Stomach smooth muscle (tissue), 2 donors: ENCODE data around the gene TANK.

Experiments
- H3K27ac ChIP-seq: one replicate; pipeline ENCODE4 v1.7.0; 2013; ENCODE audit warnings: mild to moderate bottlenecking, low read length, inconsistent platforms
- H3K27me3 ChIP-seq, 2 donors: one replicate each; pipeline ENCODE4 v1.7.0; 2013; ENCODE audit warnings: low read length in 2 of 2; ENCODE audit not compliant: insufficient read depth in 2 of 2, control insufficient read depth in 1 of 2
- H3K36me3 ChIP-seq, 2 donors: one replicate each; pipeline ENCODE4 v1.7.0; 2013; ENCODE audit warnings: low read length in 2 of 2; ENCODE audit not compliant: control insufficient read depth in 2 of 2, insufficient read depth in 2 of 2
- H3K4me1 ChIP-seq: one replicate; pipeline ENCODE4 v1.7.0; 2013; ENCODE audit warnings: low read length; ENCODE audit not compliant: control insufficient read depth, insufficient read depth
- H3K4me3 ChIP-seq, 2 donors: one replicate each; pipeline ENCODE4 v1.7.0; 2013; ENCODE audit warnings: low read length in 2 of 2
- H3K9ac ChIP-seq, 2 donors: one replicate each; pipeline ENCODE4 v1.7.0; 2013; ENCODE audit warnings: low read length in 2 of 2, mild to moderate bottlenecking in 1 of 2
- H3K9me3 ChIP-seq, 2 donors: one replicate each; pipeline ENCODE4 v1.7.0; 2013; ENCODE audit warnings: low read length in 2 of 2; ENCODE audit not compliant: control insufficient read depth in 2 of 2
- donor health status: healthy.
- donor health status: Pancreatic carcinoma.

Gene TANK

DNA sequence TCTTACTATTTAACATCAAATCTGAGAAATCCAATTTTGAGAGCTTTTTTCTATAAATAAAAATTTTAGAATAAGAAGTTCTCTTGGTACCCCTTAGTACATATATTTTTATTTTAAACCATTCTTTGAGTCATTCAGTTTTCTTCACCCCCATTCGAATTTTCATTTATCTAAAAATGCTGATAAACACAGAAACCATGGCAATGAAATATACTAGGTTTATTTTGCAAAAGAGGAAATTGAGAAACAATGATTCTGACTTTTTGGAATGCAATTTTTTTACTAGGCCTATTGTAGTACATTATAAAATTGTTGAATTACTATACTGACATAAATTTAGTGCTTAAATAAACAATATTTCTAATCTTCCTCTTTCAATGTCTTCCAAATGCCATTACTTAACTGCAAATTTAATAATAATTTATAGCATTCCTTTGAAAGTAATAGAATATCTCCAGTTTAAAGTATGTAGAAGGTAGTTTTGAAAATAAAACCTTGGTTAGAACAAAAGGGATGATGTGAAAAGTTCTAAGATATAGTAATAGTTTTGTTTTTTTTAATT is 46.3 kb downstream of the TANK start:
- no peak overlapping the region for H3K4me3 ChIP-seq
- H3K27ac ChIP-seq, result no peak overlapping the region
- H3K27me3 ChIP-seq, result no peaks in the 10 kb centered on the region
- no peaks in the 10 kb centered on the region for H3K4me1 ChIP-seq
- no peaks in the 10 kb centered on the region for H3K9me3 ChIP-seq
- peaks cover 3 to 8% of the 10 kb centered on the region in 2 donors for H3K36me3 ChIP-seq
- no peak overlapping the region for H3K9ac ChIP-seq

DNA sequence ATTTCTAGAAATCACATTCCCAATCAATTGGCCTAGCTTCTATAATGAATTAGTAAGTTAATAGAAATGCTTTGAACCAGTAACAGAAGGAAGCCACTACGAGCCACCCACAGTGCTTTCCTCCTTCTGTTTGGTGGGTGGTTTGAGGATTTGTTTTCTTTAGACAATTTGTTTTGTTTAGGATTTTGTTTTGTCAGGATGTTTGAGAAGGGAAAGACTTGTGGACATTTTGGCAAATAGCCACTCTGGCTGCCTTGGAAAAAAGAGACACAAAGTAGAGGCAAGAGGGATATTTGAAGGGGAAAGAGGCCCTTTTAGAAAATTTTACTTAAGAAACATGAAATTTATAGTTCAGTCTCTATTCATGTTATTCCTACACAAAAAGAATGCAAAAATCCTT is 47.7 kb downstream of the TANK start:
- Histone ChIP-seq H3K27ac (no peak overlapping the region), H3K36me3 (peaks cover 3 to 8% of the 10 kb centered on the region in 2 donors), H3K9ac (no peak overlapping the region), H3K27me3 (no peaks in the 10 kb centered on the region), H3K4me1 (no peaks in the 10 kb centered on the region), H3K4me3 (no peak overlapping the region), H3K9me3 (no peaks in the 10 kb centered on the region)

DNA sequence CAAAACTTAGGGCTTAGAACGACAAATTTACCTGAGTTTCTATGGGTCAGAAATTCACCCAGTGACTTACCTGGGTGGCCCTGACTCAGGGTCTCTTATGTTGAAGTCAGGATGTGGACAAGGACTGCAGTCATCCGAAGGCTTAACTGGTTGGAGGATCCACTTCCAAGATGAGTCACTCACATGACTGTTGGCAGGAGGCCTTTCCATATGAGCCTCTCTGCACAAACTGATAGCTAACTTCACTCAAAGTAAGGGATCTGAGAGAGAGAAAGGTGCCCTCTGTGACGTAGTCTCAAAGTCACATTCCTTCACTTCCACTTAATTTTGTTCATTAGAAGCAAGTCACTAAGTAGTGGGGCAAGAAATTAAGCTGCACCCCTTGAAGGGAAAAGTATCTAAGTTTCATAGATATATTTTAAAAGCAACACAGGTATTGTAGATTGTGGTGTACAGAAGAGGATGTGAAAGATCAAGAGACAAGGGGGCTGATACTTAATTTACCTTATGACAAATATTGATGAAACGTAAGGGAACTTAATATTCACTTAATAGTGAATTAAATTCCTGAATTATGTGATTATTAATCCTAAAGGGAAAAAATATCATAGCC is 48.4 kb downstream of the TANK start:
- H3K9ac ChIP-seq, result no peak overlapping the region
- no peak overlapping the region for H3K4me3 ChIP-seq
- H3K27me3 ChIP-seq, result no peaks in the 10 kb centered on the region
- H3K4me1 ChIP-seq, result no peaks in the 10 kb centered on the region
- H3K36me3 ChIP-seq, result peaks cover 3 to 8% of the 10 kb centered on the region in 2 donors
- H3K9me3 ChIP-seq, result no peaks in the 10 kb centered on the region
- no peak overlapping the region for H3K27ac ChIP-seq

DNA sequence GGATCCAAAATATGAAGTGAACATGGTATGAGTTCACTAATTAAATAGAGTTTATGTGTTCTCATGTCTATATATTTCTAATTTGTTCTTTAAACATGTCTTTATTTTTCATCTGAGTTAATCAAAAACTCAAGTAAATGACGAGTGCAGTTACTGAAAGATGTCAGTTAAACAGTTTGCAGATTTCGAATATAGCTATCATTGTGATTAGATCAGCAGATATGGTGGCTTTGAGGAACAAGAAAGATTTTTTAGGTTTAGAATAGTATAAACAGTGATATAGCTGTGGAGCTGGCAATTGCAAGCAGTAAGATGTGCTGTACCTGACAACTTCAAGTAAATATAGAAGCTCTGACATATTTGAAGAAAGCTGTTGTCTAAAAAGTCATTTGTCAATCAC is 49.7 kb downstream of the TANK start:
- H3K36me3 ChIP-seq, result no peaks in the 10 kb centered on the region
- no peak overlapping the region for H3K9ac ChIP-seq
- no peak overlapping the region for H3K4me3 ChIP-seq
- H3K27ac ChIP-seq, result no peak overlapping the region
- H3K4me1 ChIP-seq, result no peaks in the 10 kb centered on the region
- H3K9me3 ChIP-seq, result no peaks in the 10 kb centered on the region
- H3K27me3 ChIP-seq, result no peaks in the 10 kb centered on the region

DNA sequence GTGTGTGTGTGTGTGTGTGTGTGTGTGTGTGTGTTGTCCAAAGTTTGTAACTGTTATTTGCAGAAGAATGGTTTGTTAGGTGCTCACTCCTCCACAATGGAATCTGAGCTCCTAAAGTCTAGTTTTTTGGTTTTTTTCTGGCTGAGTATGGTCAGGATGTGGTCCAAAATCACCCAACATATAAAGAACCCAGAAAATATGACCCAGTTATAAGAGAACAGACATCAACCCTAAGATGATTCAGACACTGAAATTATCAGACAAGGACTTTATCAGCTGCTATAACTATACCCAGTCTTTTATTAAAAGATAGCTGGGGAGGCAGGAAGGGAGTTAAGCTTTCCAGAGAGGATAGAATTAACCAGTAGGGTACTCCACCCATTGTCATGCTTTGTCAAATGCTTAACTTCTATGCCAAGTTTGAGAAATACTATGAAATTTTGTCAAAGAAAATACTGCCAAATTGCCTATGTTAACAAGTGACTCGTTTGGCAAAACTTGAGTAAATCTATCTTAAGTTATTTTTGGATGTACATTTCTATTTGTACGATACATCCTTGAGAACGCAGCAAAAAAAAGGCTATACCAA is 57.5 kb downstream of the TANK start:
- no peak overlapping the region for H3K27ac ChIP-seq

DNA sequence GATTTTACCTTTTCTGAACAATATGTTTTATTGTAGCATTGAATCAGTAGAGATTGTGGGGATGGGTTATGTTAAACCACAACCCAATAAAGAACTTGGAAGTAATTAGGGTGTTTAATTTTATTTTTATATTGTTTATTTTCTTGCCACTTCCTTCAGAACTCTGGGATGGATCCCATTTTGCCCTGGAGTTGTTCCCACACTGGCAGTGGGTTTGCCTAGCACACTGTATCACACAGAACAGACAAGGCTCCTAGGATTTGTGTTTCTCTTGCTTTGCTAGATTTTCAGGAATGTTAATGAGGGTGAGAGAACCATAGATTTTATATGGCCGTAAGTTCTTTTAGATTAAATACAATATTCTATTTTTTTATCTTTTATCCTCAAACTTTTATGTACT is 59.0 kb downstream of the TANK start:
- Histone ChIP-seq H3K36me3 (no peaks in the 10 kb centered on the region), H3K9me3 (no peaks in the 10 kb centered on the region), H3K27me3 (no peaks in the 10 kb centered on the region), H3K27ac (no peak overlapping the region), H3K4me3 (no peak overlapping the region), H3K4me1 (peaks cover 2% of the 10 kb centered on the region), H3K9ac (no peak overlapping the region)

More for the DNA sequence above, 57.5 kb downstream of the TANK start:
- Histone ChIP-seq H3K4me1 (peaks cover 2% of the 10 kb centered on the region), H3K27me3 (no peaks in the 10 kb centered on the region), H3K4me3 (no peak overlapping the region), H3K9me3 (no peaks in the 10 kb centered on the region), H3K9ac (no peak overlapping the region), H3K36me3 (no peaks in the 10 kb centered on the region)

DNA sequence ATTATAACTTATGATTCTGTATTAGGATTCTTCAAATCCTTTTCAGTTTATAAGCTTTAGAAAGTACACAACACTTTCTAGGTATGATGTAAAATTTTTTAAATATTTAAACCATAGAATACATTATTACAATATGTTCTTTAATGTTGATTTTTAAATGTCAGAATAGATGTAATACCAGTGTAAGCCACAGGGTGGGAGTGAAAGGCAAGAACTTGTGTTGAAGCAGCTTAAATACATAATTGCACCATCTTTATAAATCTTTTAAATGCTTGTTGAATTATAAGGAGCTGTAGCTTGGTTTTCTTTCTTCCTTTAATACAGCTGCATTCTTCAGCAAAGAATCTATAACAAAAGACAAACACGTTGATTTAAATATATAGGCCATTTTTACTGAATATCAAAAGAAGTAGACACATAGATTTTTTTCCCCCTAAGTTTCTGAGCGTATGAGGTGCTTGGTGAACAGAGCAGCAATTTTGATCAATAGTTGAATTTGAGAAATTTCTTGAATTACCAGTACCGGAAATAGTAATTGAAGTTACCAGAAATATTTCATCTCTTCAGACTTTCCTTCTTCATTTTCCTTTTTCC is 63.0 kb downstream of the TANK start:
- no peak overlapping the region for H3K4me3 ChIP-seq
- H3K9me3 ChIP-seq, result no peaks in the 10 kb centered on the region
- H3K36me3 ChIP-seq, result peaks cover 6 to 9% of the 10 kb centered on the region in 2 donors
- no peak overlapping the region for H3K9ac ChIP-seq
- no peaks in the 10 kb centered on the region for H3K27me3 ChIP-seq
- H3K27ac ChIP-seq, result no peak overlapping the region
- H3K4me1 ChIP-seq, result peaks cover 2% of the 10 kb centered on the region

DNA sequence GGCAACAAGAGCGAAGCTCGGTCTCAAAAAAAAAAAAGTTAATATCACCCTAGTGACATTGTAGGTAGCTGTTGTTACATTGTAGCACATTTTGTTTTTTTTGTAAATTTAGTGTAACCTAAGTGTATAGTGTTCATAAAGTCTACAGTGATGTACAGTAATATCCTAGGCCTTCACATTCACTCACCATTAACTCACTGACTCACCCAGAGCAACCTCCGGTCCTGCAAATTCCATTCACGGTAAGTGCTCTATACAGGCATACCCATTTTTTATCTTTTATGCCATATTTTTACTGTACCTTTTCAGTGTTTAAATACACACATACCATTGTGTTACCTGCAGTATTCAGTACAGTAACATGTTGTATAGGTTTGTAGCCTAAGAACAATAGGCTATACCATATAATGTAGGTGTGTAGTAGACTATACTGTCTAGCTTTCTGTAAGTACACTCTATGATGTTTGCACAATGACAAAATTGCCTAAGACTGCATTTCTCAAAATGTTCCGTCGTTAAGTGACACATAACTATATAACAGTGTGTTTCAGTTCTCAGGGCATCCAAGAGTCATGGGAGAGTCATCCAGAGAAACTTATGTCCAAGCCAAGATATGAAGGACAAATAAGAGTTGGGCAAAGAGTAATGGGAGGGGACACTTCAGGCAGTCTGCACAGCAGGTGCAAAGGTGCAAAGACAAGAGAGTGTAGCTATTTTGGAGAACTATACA is 68.4 kb downstream of the TANK start:
- no peak overlapping the region for H3K4me3 ChIP-seq
- no peaks in the 10 kb centered on the region for H3K9me3 ChIP-seq
- no peak overlapping the region for H3K9ac ChIP-seq
- H3K27me3 ChIP-seq, result no peaks in the 10 kb centered on the region
- H3K36me3 ChIP-seq, result peaks cover 8 to 12% of the 10 kb centered on the region in 2 donors
- no peaks in the 10 kb centered on the region for H3K4me1 ChIP-seq
- H3K27ac ChIP-seq, result no peak overlapping the region

DNA sequence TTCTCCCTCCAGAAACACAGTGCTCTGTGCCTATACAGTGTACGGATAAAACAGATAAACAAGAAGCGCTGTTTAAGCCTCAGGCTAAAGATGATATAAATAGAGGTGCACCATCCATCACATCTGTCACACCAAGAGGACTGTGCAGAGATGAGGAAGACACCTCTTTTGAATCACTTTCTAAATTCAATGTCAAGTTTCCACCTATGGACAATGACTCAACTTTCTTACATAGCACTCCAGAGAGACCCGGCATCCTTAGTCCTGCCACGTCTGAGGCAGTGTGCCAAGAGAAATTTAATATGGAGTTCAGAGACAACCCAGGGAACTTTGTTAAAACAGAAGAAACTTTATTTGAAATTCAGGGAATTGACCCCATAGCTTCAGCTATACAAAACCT is 70.7 kb downstream of the TANK start:
- Histone ChIP-seq H3K9me3 (no peaks in the 10 kb centered on the region), H3K36me3 (peaks cover 7 to 8% of the 10 kb centered on the region in 2 donors)

DNA sequence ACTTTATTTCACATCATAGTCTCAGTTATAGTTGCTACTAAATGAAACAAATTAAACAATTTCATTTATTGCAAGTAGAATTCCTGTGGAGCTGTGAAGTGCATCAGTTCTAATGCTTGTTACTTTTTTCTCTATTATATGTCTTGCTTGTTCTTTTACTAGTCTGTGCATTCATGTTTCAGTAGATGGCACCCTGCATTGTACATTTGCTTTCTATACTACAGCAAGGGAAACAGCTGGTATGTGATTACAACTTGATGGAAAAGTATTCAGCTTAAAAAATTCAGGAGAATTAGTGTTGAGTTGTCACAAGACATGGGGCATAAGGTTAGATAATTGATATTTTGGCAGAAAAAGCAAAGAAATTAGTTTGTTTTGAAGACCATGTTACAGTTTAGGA is 72.3 kb downstream of the TANK start:
- Histone ChIP-seq H3K36me3 (peaks cover 6 to 7% of the 10 kb centered on the region in 2 donors), H3K27ac (no peak overlapping the region), H3K9me3 (no peaks in the 10 kb centered on the region), H3K9ac (no peak overlapping the region), H3K27me3 (no peaks in the 10 kb centered on the region), H3K4me3 (no peak overlapping the region), H3K4me1 (peaks cover 5% of the 10 kb centered on the region)

More for the DNA sequence above, 70.7 kb downstream of the TANK start:
- H3K9ac ChIP-seq, result no peak overlapping the region
- no peaks in the 10 kb centered on the region for H3K4me1 ChIP-seq
- no peak overlapping the region for H3K4me3 ChIP-seq
- H3K27ac ChIP-seq, result no peak overlapping the region
- H3K27me3 ChIP-seq, result no peaks in the 10 kb centered on the region
